ENCODE data around the gene ANGEL1.

Gene ANGEL1

GRCh38 chr14:76812422-76813383, at the start of gene ANGEL1:
Gene ANGEL1, minus strand, starts transcription at chr14:76812882. Its CDS starts 55 bp downstream, at chr14:76812827.
- in situ Hi-C loops (cut with MboI; ENCODE audit: low sequenced_read_pairs) = no loop called here

GRCh38 chr14:76861574-76862255, 49.0 kb upstream of the ANGEL1 start:
- in situ Hi-C loops (cut with MboI; ENCODE audit: low sequenced_read_pairs) = no loop called here

GRCh38 chr14:76856769-76857168, 44.1 kb upstream of the ANGEL1 start:
- in situ Hi-C loops (cut with MboI; ENCODE audit: low sequenced_read_pairs) = no loop called here

- in situ Hi-C loops (cut with MboI; ENCODE audit: low sequenced_read_pairs) = no loop called here
Observed at GRCh38 chr14:76855066-76855465, 42.4 kb upstream of the ANGEL1 start.

GRCh38 chr14:76848879-76849278, 36.2 kb upstream of the ANGEL1 start:
- in situ Hi-C loops (cut with MboI; ENCODE audit: low sequenced_read_pairs) = no loop called here

- in situ Hi-C loops (cut with MboI; ENCODE audit: low sequenced_read_pairs) = no loop called here
Observed at GRCh38 chr14:76846331-76847047, 33.8 kb upstream of the ANGEL1 start.

GRCh38 chr14:76844223-76844622, 31.5 kb upstream of the ANGEL1 start:
- in situ Hi-C loops (cut with MboI; ENCODE audit: low sequenced_read_pairs) = no loop called here

- in situ Hi-C loops (cut with MboI; ENCODE audit: low sequenced_read_pairs) = no loop called here
Observed at GRCh38 chr14:76842414-76842813, 29.7 kb upstream of the ANGEL1 start.

GRCh38 chr14:76837524-76837923, 24.8 kb upstream of the ANGEL1 start:
- in situ Hi-C loops (cut with MboI; ENCODE audit: low sequenced_read_pairs) = no loop called here

GRCh38 chr14:76836029-76836630, 23.4 kb upstream of the ANGEL1 start:
- in situ Hi-C loops (cut with MboI; ENCODE audit: low sequenced_read_pairs) = no loop called here

GRCh38 chr14:76834241-76834661, 21.6 kb upstream of the ANGEL1 start:
- in situ Hi-C loops (cut with MboI; ENCODE audit: low sequenced_read_pairs) = no loop called here

- in situ Hi-C loops (cut with MboI; ENCODE audit: low sequenced_read_pairs) = no loop called here
Observed at GRCh38 chr14:76833011-76833410, 20.3 kb upstream of the ANGEL1 start.

GRCh38 chr14:76832503-76832988, 19.9 kb upstream of the ANGEL1 start:
- in situ Hi-C loops (cut with MboI; ENCODE audit: low sequenced_read_pairs) = no loop called here

GRCh38 chr14:76830556-76830955, 17.9 kb upstream of the ANGEL1 start:
- in situ Hi-C loops (cut with MboI; ENCODE audit: low sequenced_read_pairs) = no loop called here

GRCh38 chr14:76829650-76830421, 17.2 kb upstream of the ANGEL1 start:
- in situ Hi-C loops (cut with MboI; ENCODE audit: low sequenced_read_pairs) = no loop called here

GRCh38 chr14:76829013-76829365, 16.3 kb upstream of the ANGEL1 start:
- in situ Hi-C loops (cut with MboI; ENCODE audit: low sequenced_read_pairs) = no loop called here

GRCh38 chr14:76828339-76829012, 15.8 kb upstream of the ANGEL1 start:
- in situ Hi-C loops (cut with MboI; ENCODE audit: low sequenced_read_pairs) = no loop called here

- in situ Hi-C loops (cut with MboI; ENCODE audit: low sequenced_read_pairs) = no loop called here
Observed at GRCh38 chr14:76827696-76828296, 15.1 kb upstream of the ANGEL1 start.

- in situ Hi-C loops (cut with MboI; ENCODE audit: low sequenced_read_pairs) = no loop called here
Observed at GRCh38 chr14:76826122-76826521, 13.4 kb upstream of the ANGEL1 start, which contains the start of gene LRRC74A. Gene LRRC74A, plus strand, starts transcription at chr14:76826408. Its CDS starts 290 bp downstream, at chr14:76826698.
